ENCODE data around the gene LRRC32. TPM values are rescaled to one million over a fixed set of nuclear protein-coding genes. Genes with fewer than 3 reads are reported as not detected.

LRRC32 gene
- total RNA-seq, 2 donors from 2014 or later: 4.5 to 5.6 TPM

DNA sequence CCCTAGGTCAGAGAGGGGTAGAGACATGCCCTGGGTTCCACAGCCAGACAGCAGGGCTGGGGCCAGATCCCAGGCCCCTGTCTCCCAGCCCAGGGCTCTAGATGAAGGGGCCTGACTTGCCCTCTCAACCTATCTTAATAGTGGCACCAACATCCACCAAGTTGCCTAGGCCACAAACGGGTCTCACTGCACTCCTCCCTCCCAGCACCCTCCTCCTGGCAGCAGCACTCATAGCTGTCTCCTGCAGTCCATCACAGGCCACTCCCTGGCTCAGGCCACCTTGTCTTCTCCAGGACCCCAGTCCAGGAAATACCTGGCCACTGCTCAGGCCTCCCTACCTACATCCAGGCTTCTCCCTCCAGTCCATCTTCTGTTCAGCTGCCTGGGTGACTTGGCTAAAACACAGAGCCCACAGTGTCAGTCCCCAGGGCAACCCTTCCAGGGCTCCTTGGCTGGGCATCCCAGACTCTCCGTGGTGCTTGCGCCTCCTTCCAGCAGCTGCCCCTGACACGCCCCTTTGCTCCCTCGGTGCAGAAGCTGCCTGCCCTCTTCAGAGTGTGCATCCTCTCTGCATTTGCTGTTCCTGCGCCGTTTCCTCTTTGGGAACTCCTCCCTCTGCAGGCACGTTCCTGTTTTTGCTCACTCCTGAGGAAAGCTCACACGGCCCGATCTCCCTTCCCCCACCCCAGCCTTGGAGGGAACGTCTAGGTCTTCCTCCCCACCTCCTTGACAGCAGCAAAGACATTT is 40.5 kb downstream of the LRRC32 start:
- Mint-ChIP-seq H3K9me3 (peaks cover 6% of the 10 kb centered on the region), H3K4me1 (peaks cover 23% of the 10 kb centered on the region), H3K4me3 (peak overlapping the region; percentile 35), H3K36me3 (ENCODE audit: low read depth) (no peaks in the 10 kb centered on the region), H3K27ac (peak overlapping the region; percentile 31), H3K27me3 (peaks cover 3% of the 10 kb centered on the region)
- no peak for ATAC-seq (replicated peaks)

DNA sequence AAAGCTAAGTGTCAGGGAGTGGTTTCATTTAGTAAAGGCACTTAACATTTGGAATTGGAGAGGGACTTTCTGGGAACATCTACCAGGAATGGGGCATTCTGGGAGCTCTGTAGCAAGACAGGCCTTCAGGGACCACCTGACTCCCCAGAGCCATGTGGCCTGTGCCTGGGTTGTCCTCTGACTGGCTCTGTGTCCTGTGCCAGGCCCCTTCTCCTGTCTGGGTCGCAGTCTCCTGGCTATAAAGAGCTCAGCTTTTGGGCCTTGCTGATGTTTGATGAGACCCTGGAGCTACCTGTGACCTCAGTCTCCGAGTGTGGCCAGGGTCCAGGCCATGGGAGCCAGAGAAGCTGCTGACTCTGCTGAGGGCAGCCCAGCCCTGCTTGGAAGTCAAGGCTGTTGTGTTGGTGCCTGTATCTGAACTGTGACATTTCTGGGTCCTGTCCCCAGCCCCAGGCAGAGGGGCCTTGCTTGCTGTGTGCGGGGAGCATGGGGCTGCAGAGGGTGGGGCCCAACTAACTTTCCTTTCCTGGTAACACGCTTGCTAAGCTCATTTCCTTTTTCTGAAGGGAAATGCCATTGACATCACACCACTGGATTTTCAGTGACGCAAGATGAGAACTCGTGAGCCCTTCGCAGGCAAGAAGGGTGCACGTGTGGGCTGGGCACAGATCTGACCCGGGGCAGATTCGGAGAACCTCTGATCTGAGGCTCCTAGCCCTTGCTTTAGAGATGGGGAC is 41.3 kb downstream of the LRRC32 start:
- H3K4me3 Mint-ChIP-seq: peak overlapping the region; percentile 35
- peak overlapping the region; percentile 31 for H3K27ac Mint-ChIP-seq
- peak; percentile 41 for ATAC-seq (replicated peaks)

DNA sequence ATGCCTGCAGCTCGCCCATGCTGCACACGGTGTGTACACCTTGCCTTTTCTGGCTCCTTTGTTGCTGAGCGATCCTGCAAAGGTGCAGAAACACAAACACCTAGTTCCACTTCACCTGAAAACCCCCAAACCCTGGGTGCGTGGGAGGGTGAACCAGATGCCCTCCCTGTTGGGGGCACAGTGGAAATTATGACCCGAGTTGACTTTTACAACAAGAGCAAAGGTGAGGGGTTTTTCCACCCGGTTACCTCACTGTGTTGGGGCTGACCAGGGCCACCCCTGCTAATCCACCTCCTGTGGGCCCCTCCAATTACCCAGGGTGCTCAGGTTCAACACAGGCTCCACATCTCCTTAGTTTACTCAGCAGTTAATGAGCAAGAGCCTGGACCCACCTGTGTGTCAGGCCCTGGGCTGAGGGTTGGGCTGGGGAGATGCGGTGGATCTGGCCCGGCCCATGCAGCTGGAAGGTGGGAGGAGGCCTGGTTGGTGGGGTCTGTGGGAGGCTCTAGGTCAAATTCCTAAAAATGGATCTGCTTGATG is 42.1 kb downstream of the LRRC32 start:
- H3K27ac Mint-ChIP-seq: peak overlapping the region; percentile 8
- no peaks in the 10 kb centered on the region for H3K36me3 Mint-ChIP-seq (ENCODE audit: low read depth)
- H3K9me3 Mint-ChIP-seq: peaks cover 6% of the 10 kb centered on the region
- peak; percentile 33 for ATAC-seq (replicated peaks)
- H3K27me3 Mint-ChIP-seq: peaks cover 3% of the 10 kb centered on the region
- peak overlapping the region; percentile 35 for H3K4me3 Mint-ChIP-seq
- peaks cover 23% of the 10 kb centered on the region for H3K4me1 Mint-ChIP-seq

More for the DNA sequence above, 41.3 kb downstream of the LRRC32 start:
- peaks cover 3% of the 10 kb centered on the region for H3K27me3 Mint-ChIP-seq
- H3K36me3 Mint-ChIP-seq (ENCODE audit: low read depth): no peaks in the 10 kb centered on the region
- H3K9me3 Mint-ChIP-seq: peaks cover 6% of the 10 kb centered on the region
- peaks cover 23% of the 10 kb centered on the region for H3K4me1 Mint-ChIP-seq

DNA sequence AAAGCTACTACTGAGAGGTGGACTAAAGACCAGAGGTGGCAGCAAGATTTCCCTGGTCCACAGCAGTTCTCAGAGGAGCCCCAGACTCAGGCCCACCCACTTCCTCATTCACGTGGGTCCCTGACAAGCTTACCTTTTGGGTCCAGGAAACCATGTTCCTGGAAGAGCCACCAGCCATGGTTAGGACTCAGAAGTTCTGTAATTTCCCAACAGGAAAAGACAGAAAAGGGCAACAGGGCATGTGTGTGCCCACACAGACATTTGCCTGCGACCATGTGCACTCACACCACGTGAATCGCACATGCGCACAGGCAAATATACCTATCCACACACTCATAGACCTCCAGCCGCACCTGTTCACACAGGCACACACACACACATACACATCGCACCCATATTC is 42.9 kb downstream of the LRRC32 start:
- Mint-ChIP-seq H3K9me3 (peaks cover 6% of the 10 kb centered on the region), H3K4me1 (peaks cover 23% of the 10 kb centered on the region), H3K27ac (peak overlapping the region; percentile 8), H3K36me3 (ENCODE audit: low read depth) (no peaks in the 10 kb centered on the region), H3K4me3 (peak overlapping the region; percentile 35), H3K27me3 (peaks cover 3% of the 10 kb centered on the region)
- no peak for ATAC-seq (replicated peaks)

DNA sequence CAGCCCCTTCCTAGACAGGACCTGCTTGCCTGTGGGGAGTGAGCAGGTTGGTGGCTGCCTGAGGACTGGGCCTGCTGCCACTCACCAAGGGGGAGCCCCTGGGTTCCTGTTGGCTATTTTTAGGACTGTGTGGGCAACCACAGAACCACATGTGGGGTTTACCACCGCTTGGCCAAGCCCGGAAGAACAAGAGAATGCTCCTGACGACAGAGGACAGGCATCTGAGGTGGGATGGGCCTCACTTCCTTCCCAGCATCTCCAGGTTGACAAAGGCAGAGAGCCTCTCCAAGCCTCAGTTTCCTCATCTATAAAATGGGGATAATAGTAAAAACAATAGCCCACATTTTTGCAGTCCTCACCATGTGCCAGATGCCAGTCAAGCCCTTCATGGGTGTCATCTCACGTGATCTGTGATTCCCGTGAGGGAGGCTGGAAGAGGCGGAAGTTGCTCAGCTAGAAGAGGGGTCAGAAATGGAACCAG is 43.6 kb downstream of the LRRC32 start:
- ATAC-seq (replicated peaks): peak; percentile 88
- Mint-ChIP-seq H3K27ac (no peak overlapping the region), H3K36me3 (ENCODE audit: low read depth) (no peaks in the 10 kb centered on the region), H3K27me3 (peaks cover 3% of the 10 kb centered on the region), H3K4me1 (peaks cover 23% of the 10 kb centered on the region), H3K4me3 (peak overlapping the region; percentile 7), H3K9me3 (peaks cover 6% of the 10 kb centered on the region)

DNA sequence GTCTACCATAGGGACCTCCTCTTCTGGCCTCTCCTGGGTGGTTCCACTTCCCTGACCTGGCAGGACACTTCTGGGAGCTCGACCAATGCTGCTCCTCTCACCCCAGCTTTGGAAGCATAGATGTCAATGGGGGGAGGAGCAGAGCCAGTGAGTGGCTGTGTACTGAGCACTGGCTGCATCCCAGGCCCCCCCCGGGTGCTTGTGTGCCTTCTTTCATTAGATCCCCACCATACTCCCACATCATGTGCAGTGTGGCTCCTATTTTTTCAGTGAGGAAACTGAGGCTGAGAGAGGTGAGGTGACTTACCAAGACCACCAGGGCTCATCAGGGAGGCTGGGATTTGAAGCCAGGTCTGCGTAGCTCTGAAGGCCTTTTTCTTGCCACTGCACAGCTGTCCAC is 44.3 kb downstream of the LRRC32 start:
- ATAC-seq (replicated peaks): no peak
- H3K4me1 Mint-ChIP-seq: peaks cover 23% of the 10 kb centered on the region
- no peak overlapping the region for H3K27ac Mint-ChIP-seq
- H3K4me3 Mint-ChIP-seq: no peak overlapping the region
- H3K9me3 Mint-ChIP-seq: peaks cover 6% of the 10 kb centered on the region
- H3K27me3 Mint-ChIP-seq: peaks cover 3% of the 10 kb centered on the region
- no peaks in the 10 kb centered on the region for H3K36me3 Mint-ChIP-seq (ENCODE audit: low read depth)

DNA sequence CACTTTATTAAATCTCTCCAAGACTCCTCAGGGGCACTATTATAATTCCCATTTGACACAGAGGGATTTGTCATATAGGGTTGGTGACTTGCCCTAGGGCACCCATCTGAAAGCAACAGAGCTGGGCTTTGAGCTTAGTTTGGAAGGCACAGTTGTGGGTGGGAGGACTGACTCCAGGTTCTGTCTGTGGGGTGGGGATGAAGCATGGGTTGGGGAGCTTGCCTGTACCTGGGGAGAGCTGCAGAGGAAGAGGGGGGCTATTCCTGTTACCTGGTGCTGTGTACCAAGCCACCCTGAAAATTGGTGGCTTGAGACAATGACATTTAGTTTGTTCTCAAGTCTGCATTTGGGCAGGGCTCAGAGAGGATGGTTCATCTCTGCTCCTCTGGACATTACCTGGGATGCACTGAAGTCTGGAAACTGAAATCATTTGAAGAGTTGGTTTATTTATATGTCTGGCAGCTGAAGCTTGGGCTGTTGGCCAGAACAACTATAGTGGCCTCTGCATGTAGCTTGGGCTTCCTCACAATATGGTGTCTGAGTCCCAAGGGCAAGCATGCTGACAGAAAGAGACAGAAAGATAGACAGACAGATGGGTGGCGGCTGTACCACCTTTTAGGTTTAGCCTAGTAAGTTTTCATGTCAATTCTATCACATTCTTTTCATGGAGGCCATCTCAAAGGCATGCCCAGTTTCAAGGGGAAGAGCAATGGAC is 44.9 kb downstream of the LRRC32 start:
- Mint-ChIP-seq H3K27me3 (peaks cover 3% of the 10 kb centered on the region), H3K4me3 (no peak overlapping the region), H3K27ac (no peak overlapping the region), H3K36me3 (ENCODE audit: low read depth) (no peaks in the 10 kb centered on the region), H3K9me3 (peaks cover 6% of the 10 kb centered on the region), H3K4me1 (peaks cover 23% of the 10 kb centered on the region)
- no peak for ATAC-seq (replicated peaks)

DNA sequence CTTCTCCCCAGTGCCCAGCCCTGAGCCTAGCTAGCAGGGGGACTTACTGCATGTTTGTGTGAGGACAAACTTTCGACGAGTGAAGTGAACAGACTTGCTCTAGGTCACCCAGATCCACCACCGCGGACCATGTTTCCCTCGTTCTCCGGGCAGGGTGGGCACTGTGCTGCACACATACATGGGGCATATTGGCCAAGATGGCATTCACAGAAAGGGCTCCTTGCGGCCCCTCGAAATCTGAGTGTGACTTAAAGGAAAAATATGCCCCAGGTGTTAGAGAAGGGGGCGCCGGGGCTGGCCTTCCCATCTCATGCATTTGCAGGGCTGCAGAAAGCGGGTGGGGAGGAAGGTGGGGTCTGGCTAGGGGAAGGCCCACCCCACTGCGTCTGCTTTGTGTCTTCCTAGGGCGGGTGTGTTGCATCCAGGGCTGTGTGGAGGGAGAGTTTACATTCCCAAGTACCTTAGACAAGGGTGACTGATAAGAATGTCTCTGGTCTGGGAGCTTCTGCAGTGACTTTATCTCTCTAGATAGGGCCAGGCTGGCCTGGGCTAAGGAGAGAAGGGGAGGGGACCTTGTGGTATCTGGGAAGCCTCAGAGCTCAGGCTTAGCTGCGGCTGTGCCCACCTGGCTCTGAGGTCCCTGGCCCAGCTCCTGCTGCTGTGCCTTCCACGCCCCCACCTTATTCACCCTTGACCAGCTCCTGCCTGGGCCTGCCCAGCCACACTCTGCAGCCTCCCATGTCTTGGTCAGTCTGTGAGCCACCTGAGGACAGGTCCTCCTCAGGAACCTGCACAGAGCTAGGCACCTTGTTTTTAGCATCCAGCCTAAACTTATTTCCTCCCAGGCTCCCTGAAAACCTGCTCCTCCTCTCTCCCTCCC is 45.8 kb downstream of the LRRC32 start:
- no peaks in the 10 kb centered on the region for H3K36me3 Mint-ChIP-seq (ENCODE audit: low read depth)
- no peak for ATAC-seq (replicated peaks)
- peaks cover 3% of the 10 kb centered on the region for H3K27me3 Mint-ChIP-seq
- peaks cover 6% of the 10 kb centered on the region for H3K9me3 Mint-ChIP-seq
- H3K27ac Mint-ChIP-seq: no peak overlapping the region
- H3K4me3 Mint-ChIP-seq: no peak overlapping the region
- peaks cover 16% of the 10 kb centered on the region for H3K4me1 Mint-ChIP-seq

DNA sequence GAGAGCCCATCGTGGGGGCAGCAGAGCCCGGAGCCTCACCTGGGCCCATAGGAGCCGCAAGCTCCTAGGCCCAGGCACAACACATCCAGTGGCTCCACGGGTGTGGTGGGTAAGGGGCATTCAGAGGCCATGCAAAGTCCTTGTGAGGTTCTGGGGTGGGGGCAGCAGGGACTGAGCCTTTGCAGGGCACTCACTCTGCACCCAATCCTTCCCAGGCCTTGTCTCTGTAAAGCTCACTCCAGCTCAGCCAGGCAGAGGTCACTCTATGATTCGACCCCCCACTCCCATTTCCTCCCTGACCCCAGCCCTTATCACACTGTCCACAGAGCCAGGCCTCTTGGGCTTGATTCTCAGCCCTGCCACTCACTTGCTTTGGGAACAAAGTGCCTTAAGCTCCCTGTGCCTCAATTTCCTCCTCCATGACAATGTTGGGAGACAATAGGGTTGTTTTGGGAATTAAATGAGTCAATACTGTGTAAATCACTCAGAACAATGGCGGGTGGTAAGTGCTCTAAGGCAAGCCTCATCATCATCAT is 46.6 kb downstream of the LRRC32 start:
- H3K9me3 Mint-ChIP-seq: peaks cover 6% of the 10 kb centered on the region
- H3K27me3 Mint-ChIP-seq: peaks cover 3% of the 10 kb centered on the region
- no peak overlapping the region for H3K4me3 Mint-ChIP-seq
- no peaks in the 10 kb centered on the region for H3K36me3 Mint-ChIP-seq (ENCODE audit: low read depth)
- ATAC-seq (replicated peaks): no peak
- peaks cover 16% of the 10 kb centered on the region for H3K4me1 Mint-ChIP-seq
- H3K27ac Mint-ChIP-seq: no peak overlapping the region

DNA sequence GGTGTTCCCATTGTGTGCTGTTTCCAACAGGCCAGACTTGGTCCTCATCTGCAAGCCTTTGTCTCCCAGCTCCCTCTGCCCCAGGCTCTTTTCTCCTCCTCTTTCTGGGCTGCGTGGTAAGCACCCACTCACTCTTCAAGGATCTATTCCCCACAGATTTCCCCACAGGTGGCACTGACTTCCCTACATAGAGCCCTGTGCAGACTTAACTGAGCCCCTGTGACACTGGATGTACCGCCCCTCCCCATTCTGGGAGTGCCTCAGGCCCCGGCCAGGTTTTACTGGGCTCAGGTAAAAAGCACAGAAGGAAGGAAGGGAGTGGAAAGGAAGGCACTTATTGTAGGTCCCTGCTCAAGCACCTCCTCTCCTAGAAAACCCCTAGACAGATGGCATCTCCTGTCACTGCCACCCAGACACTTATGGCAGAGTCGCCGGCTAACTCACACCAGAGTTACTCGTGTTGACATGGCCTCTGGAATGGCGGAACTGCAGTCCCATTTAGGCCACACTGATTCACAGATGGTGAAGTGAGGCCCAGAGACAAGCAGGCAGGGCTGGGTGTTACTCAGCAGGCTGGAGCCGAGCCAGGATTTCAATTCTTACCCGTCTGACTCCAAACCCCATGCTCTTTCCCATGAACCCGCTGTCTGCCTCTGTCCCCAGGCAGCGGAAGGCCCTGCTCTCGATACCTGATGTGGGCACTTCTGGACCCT is 47.2 kb downstream of the LRRC32 start:
- H3K27ac Mint-ChIP-seq: peak overlapping the region; percentile 29
- no peak overlapping the region for H3K4me3 Mint-ChIP-seq
- H3K4me1 Mint-ChIP-seq: peaks cover 12% of the 10 kb centered on the region
- H3K9me3 Mint-ChIP-seq: peaks cover 6% of the 10 kb centered on the region
- H3K36me3 Mint-ChIP-seq (ENCODE audit: low read depth): no peaks in the 10 kb centered on the region
- H3K27me3 Mint-ChIP-seq: peaks cover 3% of the 10 kb centered on the region
- ATAC-seq (replicated peaks): no peak

DNA sequence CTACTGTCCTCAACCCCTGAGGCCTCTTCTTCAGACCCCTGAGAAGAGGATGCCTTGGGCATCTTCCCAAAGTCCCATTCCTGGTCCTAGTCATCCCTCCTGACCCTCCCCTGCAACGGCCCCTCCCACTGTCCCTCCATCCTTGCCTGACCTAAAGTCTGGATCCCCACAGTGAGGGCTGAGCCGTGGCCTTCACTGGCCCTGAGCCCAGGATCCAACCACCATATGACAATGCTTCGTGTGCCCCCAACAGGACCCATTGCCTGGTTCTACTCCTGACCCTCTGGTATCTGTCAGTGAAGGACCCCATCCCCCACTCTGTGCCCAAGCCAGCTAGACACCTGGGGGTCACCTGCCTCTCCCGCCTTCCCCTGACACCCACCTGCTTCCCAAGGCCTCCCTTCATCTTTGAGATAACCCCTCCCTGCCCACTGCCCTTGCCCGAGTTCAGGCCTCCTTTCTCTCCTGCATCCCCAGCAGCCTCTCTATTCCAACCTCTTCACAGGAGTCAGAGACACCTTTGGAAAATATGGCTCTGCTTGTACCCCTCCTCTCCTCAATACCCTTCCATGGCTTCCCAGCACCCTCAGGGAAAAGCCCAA is 48.0 kb downstream of the LRRC32 start:
- Mint-ChIP-seq H3K36me3 (ENCODE audit: low read depth) (no peaks in the 10 kb centered on the region), H3K9me3 (peaks cover 6% of the 10 kb centered on the region), H3K27ac (no peak overlapping the region), H3K27me3 (peaks cover 3% of the 10 kb centered on the region), H3K4me3 (no peak overlapping the region), H3K4me1 (peaks cover 6% of the 10 kb centered on the region)
- no peak for ATAC-seq (replicated peaks)

DNA sequence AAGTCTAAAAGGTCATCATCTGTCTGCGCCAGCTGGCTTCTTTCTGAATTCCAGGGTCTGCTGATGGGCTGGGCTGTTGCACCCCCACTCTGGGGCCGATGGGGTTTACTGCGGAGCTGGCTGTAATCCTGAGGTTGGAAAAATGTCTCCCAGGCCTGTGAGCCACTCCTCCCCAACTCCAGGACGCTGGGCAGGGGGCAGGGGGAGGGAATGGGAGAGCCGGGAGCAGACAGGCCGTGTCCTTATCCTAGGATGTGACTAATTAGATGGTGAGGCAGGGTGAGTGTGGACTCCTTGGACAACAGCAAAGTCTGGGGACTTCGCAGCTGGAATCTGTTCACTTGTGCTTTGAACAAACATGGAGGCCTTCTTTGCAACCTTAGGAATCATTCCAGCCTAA is 48.7 kb downstream of the LRRC32 start:
- Mint-ChIP-seq H3K9me3 (peaks cover 6% of the 10 kb centered on the region), H3K27me3 (peaks cover 3% of the 10 kb centered on the region), H3K4me3 (no peak overlapping the region), H3K4me1 (peaks cover under 1% of the 10 kb centered on the region), H3K36me3 (ENCODE audit: low read depth) (no peaks in the 10 kb centered on the region), H3K27ac (no peak overlapping the region)
- no peak for ATAC-seq (replicated peaks)

DNA sequence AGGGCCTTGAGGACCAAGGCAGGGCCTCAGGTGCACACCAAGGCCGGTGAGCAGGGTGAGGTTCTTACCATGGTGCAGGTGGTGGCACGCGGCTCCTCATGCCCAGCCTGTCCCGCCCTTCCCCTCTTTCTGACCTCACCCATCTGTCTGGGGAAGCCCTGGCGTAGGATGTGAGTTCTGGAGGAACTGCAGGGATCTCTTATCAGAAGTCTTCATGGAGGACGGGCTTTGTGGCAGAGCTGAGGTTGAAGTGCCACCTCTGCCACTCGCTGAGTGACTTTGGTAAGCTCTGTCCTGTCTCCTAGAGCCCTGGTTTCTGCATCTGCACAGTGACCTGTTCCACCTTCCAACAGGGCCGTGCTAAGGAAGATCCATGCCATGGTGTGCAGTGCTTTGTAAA is 49.1 kb downstream of the LRRC32 start:
- peaks cover 3% of the 10 kb centered on the region for H3K27me3 Mint-ChIP-seq
- H3K36me3 Mint-ChIP-seq (ENCODE audit: low read depth): no peaks in the 10 kb centered on the region
- H3K4me1 Mint-ChIP-seq: no peaks in the 10 kb centered on the region
- H3K27ac Mint-ChIP-seq: no peak overlapping the region
- no peak for ATAC-seq (replicated peaks)
- no peak overlapping the region for H3K4me3 Mint-ChIP-seq
- H3K9me3 Mint-ChIP-seq: peaks cover 6% of the 10 kb centered on the region
